Upper lobe of left lung (tissue), 6 donors: Measurements from ENCODE around the gene CELSR1. TPM values are rescaled to one million over a fixed set of nuclear protein-coding genes. Genes with fewer than 3 reads are reported as not detected.

Experiments
- ATAC-seq, 2 donors: fragments of 200-7000 bp; cut with Tn5 transposase; one replicate each; pipeline ENCODE4 v1.9.1; 2022; ENCODE audit warnings: mild to moderate bottlenecking in 2 of 2, moderate library complexity in 2 of 2; ENCODE audit not compliant: low FRiP score in 2 of 2
- DNase-seq, 2 donors: peaks; one replicate each; pipeline ENCODE4 v3.0.0-alpha.2; 2019 to 2020
- H3K27ac ChIP-seq, 4 donors: fragments of 200-600 bp; sonication (generic); one replicate each; pipeline ENCODE4 v1.5.1; 2016 to 2019
- H3K27me3 ChIP-seq, 4 donors: fragments of 200-600 bp; sonication (generic); one replicate each; pipeline ENCODE4 v1.5.1; 2017 to 2019
- H3K36me3 ChIP-seq, 4 donors: fragments of 200-600 bp; sonication (generic); one replicate each; pipeline ENCODE4 v1.5.1; 2016 to 2019
- H3K4me1 ChIP-seq, 4 donors: fragments of 200-600 bp; sonication (generic); one replicate each; pipeline ENCODE4 v1.5.1; 2018 to 2019
- H3K4me3 ChIP-seq, 4 donors: fragments of 200-600 bp; sonication (generic); one replicate each; pipeline ENCODE4 v1.5.1; 2017 to 2019; ENCODE audit warnings: mild to moderate bottlenecking in 2 of 4, moderate library complexity in 1 of 4
- H3K9me3 ChIP-seq, 4 donors: fragments of 200-600 bp; sonication (generic); one replicate each; pipeline ENCODE4 v1.5.1; 2018 to 2019
- EP300 ChIP-seq, 4 donors: sonication (generic); formaldehyde crosslinking; IDR thresholded peaks; one replicate each; pipeline ENCODE4 v1.5.1; 2017; ENCODE audit warnings: antibody characterized with exemption in 4 of 4, control low read depth in 2 of 4
- POLR2A ChIP-seq, 4 donors: fragments of 450-650 bp; IDR thresholded peaks; one replicate each; pipeline ENCODE4 v1.5.1; 2016 to 2017; ENCODE audit warnings: antibody characterized with exemption in 4 of 4, mild to moderate bottlenecking in 2 of 4
- POLR2AphosphoS5 ChIP-seq, 2 donors: sonication (generic); formaldehyde crosslinking; IDR thresholded peaks; one replicate each; pipeline ENCODE4 v1.5.1; 2017; ENCODE audit warnings: antibody characterized with exemption in 2 of 2
- WGBS, 2 donors: methylation state at CpG; one replicate each; pipeline ENCODE4 v1.1.5; 2017 to 2018; 5-methylcytosine and 5-hydroxymethylcytosine counted together
- total RNA-seq, 6 donors: library from RNA; depleted of rRNA in 4 of 6; stranded (reverse); fragments of >200 nt in 4 of 6; gene quantifications; one replicate each; pipeline versions ENCODE4 v1.1.0 to v1.2.1, GENCODE V29; 2016 to 2021
- TF ChIP-seq, protein P1 (sequence below), 6 experiments: fragments of 450-650 bp in 4 of 6; fragments of 200-600 bp in 2 of 6; sonication (generic) in 2 of 6; IDR thresholded peaks; one replicate each; pipeline ENCODE4 v1.5.1; 2016 to 2019; ENCODE audit warnings: antibody characterized with exemption in 6 of 6
- donor health status: DM: no; HTN: no; CAD: no; lungs with moderate emphysema.
- donor health status: DM: no; HTN: yes; CAD: no; lungs with severe emphysema.

CELSR1 gene
- total RNA-seq, 6 donors from 2014 or later = 45.1 to 145 (median 80.1) TPM

DNA sequence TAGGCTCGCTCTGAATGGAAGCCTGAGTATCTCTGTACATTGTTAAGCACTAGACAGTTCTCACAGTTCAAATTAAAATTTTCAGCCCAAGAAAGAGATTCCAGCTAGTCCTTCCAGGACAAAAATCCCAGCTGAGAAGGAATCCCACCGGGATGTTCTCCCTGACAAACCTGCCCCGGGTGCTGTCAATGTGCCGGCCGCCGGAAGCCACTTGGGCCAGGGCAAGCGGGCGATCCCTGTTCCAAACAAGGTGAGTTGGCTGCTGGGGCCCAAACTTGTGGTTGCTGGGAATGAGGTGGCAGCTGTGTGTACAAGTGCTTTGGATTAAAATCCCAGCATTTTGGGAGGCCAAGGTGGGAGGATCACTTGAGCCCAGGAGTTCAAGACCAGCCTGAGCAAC is 225.4 kb downstream of the CELSR1 start:
- Histone ChIP-seq H3K4me1 (no peaks in the 10 kb centered on the region), H3K27ac (no peak overlapping the region), H3K4me3 (no peak overlapping the region), H3K36me3 (no peaks in the 10 kb centered on the region), H3K27me3 (no peaks in the 10 kb centered on the region), H3K9me3 (no peaks in the 10 kb centered on the region)
- 96 to 97% methylated on average over 2 to 8 of the region's 8 CpGs for WGBS, 2 donors
- DNase-seq (no peak), ATAC-seq (no peak)
- no peak for TF ChIP-seq POLR2A (IDR thresholded peaks at IDR 0.05)
- no peak for TF ChIP-seq POLR2AphosphoS5 (IDR thresholded peaks at IDR 0.05)
- TF ChIP-seq, protein P1, sequence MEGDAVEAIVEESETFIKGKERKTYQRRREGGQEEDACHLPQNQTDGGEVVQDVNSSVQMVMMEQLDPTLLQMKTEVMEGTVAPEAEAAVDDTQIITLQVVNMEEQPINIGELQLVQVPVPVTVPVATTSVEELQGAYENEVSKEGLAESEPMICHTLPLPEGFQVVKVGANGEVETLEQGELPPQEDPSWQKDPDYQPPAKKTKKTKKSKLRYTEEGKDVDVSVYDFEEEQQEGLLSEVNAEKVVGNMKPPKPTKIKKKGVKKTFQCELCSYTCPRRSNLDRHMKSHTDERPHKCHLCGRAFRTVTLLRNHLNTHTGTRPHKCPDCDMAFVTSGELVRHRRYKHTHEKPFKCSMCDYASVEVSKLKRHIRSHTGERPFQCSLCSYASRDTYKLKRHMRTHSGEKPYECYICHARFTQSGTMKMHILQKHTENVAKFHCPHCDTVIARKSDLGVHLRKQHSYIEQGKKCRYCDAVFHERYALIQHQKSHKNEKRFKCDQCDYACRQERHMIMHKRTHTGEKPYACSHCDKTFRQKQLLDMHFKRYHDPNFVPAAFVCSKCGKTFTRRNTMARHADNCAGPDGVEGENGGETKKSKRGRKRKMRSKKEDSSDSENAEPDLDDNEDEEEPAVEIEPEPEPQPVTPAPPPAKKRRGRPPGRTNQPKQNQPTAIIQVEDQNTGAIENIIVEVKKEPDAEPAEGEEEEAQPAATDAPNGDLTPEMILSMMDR (IDR thresholded peaks at IDR 0.05) = no peak
- TF ChIP-seq EP300 (IDR thresholded peaks at IDR 0.05) = no peak

Other genes with a start within 250 kb of the CELSR1 start
- gene GTSE1, start 240.8 kb downstream of the CELSR1 start, total RNA-seq = 1 to 10 TPM in 3 of 6 donors, under 1 TPM in 2, not detected in 1; 0.30 to 4.4 (median 1.4) TPM
- 10 to 100 TPM; 30.7 to 77.5 (median 35.8) TPM for gene TRMU, start 201.9 kb downstream of the CELSR1 start, total RNA-seq
- 100 to 1,000 TPM in 3 of 6 donors, 10 to 100 TPM in 3; 59.8 to 302 (median 104) TPM for gene GRAMD4, start 82.8 kb upstream of the CELSR1 start, total RNA-seq
- gene CERK, start 200.6 kb upstream of the CELSR1 start, total RNA-seq = 10 to 100 TPM; 26.9 to 55.5 (median 32.7) TPM
- 10 to 100 TPM; 27.1 to 48.2 (median 35.3) TPM for gene TBC1D22A, start 225.0 kb upstream of the CELSR1 start, total RNA-seq